ENCODE results near the gene TYW3. TPM values are rescaled to one million over a fixed set of nuclear protein-coding genes. Genes with fewer than 3 reads are reported as not detected.

TYW3 gene
- 10 to 100 TPM in 1 of 2 donors, 1 to 10 TPM in 1; 9.0 to 15.4 TPM for polyA plus RNA-seq

- peaks cover 6 to 8% of the 10 kb centered on the region in 2 donors for H3K36me3 ChIP-seq (ENCODE audit: control insufficient read depth in 2 of 2, insufficient read depth in 2 of 2, low read length in 1 of 2)
- peak within 1 kb of the TSS; percentile 95 to 97 for H3K27ac ChIP-seq (ENCODE audit: low read depth in 2 of 2, low read length in 1 of 2)
- H3K4me3 ChIP-seq (ENCODE audit: low read depth in 1 of 2, low read length in 2 of 2) = peak within 1 kb of the TSS; percentile 92 to 97
- 1% methylated on average over 30 of the region's 30 CpGs for WGBS, 2 donors
- no peaks in the 10 kb centered on the region for H3K27me3 ChIP-seq (ENCODE audit: control insufficient read depth in 1 of 2, insufficient read depth in 2 of 2, low read length in 2 of 2)
- no peaks in the 10 kb centered on the region for H3K4me1 ChIP-seq (ENCODE audit: control insufficient read depth in 2 of 2, insufficient read depth in 2 of 2, low read length in 1 of 2)
- no peaks in the 10 kb centered on the region for H3K9me3 ChIP-seq (ENCODE audit: control insufficient read depth in 2 of 2, insufficient read depth in 1 of 2, low read depth in 1 of 2, low read length in 1 of 2)
Measured at GRCh38 chr1:74732960-74733603, at the start of gene TYW3, which contains the start of gene CRYZ. Gene TYW3 (plus strand): TSS chr1:74733152. CDS start chr1:74733245, 93 bp downstream. Gene CRYZ (minus strand): TSS chr1:74733050. CDS start chr1:74724821, 8,229 bp downstream.

GRCh38 chr1:74683656-74684055, 49.3 kb upstream of the TYW3 start:
- no peaks in the 10 kb centered on the region for H3K27me3 ChIP-seq (ENCODE audit: control insufficient read depth in 1 of 2, insufficient read depth in 2 of 2, low read length in 2 of 2)
- no peak overlapping the region for H3K27ac ChIP-seq (ENCODE audit: low read depth in 2 of 2, low read length in 1 of 2)
- H3K36me3 ChIP-seq (ENCODE audit: control insufficient read depth in 2 of 2, insufficient read depth in 2 of 2, low read length in 1 of 2) = no peaks in the 10 kb centered on the region
- no peaks in the 10 kb centered on the region for H3K9me3 ChIP-seq (ENCODE audit: control insufficient read depth in 2 of 2, insufficient read depth in 1 of 2, low read depth in 1 of 2, low read length in 1 of 2)
- H3K4me3 ChIP-seq (ENCODE audit: low read depth in 1 of 2, low read length in 2 of 2) = no peak overlapping the region
- no peaks in the 10 kb centered on the region for H3K4me1 ChIP-seq (ENCODE audit: control insufficient read depth in 2 of 2, insufficient read depth in 2 of 2, low read length in 1 of 2)

- H3K4me3 ChIP-seq (ENCODE audit: low read depth in 1 of 2, low read length in 2 of 2) = no peak overlapping the region
- no peaks in the 10 kb centered on the region for H3K4me1 ChIP-seq (ENCODE audit: control insufficient read depth in 2 of 2, insufficient read depth in 2 of 2, low read length in 1 of 2)
- no peaks in the 10 kb centered on the region for H3K36me3 ChIP-seq (ENCODE audit: control insufficient read depth in 2 of 2, insufficient read depth in 2 of 2, low read length in 1 of 2)
- WGBS, 2 donors = 93 to 97% methylated on average over 2 of the region's 2 CpGs
- H3K9me3 ChIP-seq (ENCODE audit: control insufficient read depth in 2 of 2, insufficient read depth in 1 of 2, low read depth in 1 of 2, low read length in 1 of 2) = no peaks in the 10 kb centered on the region
- H3K27ac ChIP-seq (ENCODE audit: low read depth in 2 of 2, low read length in 1 of 2) = no peak overlapping the region
- H3K27me3 ChIP-seq (ENCODE audit: control insufficient read depth in 1 of 2, insufficient read depth in 2 of 2, low read length in 2 of 2) = no peaks in the 10 kb centered on the region
Measured at GRCh38 chr1:74684301-74684700, 48.7 kb upstream of the TYW3 start.

GRCh38 chr1:74686928-74687327, 46.0 kb upstream of the TYW3 start:
- Histone ChIP-seq H3K9me3 (ENCODE audit: control insufficient read depth in 2 of 2, insufficient read depth in 1 of 2, low read depth in 1 of 2, low read length in 1 of 2) (no peaks in the 10 kb centered on the region), H3K36me3 (ENCODE audit: control insufficient read depth in 2 of 2, insufficient read depth in 2 of 2, low read length in 1 of 2) (no peaks in the 10 kb centered on the region), H3K27ac (ENCODE audit: low read depth in 2 of 2, low read length in 1 of 2) (no peak overlapping the region), H3K4me3 (ENCODE audit: low read depth in 1 of 2, low read length in 2 of 2) (no peak overlapping the region), H3K27me3 (ENCODE audit: control insufficient read depth in 1 of 2, insufficient read depth in 2 of 2, low read length in 2 of 2) (no peaks in the 10 kb centered on the region), H3K4me1 (ENCODE audit: control insufficient read depth in 2 of 2, insufficient read depth in 2 of 2, low read length in 1 of 2) (no peaks in the 10 kb centered on the region)
- WGBS, 2 donors = 56 to 59% methylated on average over 4 of the region's 4 CpGs

- WGBS, 2 donors = 24 to 26% methylated on average over 5 of the region's 5 CpGs
Measured at GRCh38 chr1:74689621-74690363, 43.2 kb upstream of the TYW3 start.

GRCh38 chr1:74690364-74690696, 42.6 kb upstream of the TYW3 start:
- Histone ChIP-seq H3K36me3 (ENCODE audit: control insufficient read depth in 2 of 2, insufficient read depth in 2 of 2, low read length in 1 of 2) (no peaks in the 10 kb centered on the region), H3K27me3 (ENCODE audit: control insufficient read depth in 1 of 2, insufficient read depth in 2 of 2, low read length in 2 of 2) (no peaks in the 10 kb centered on the region), H3K9me3 (ENCODE audit: control insufficient read depth in 2 of 2, insufficient read depth in 1 of 2, low read depth in 1 of 2, low read length in 1 of 2) (no peaks in the 10 kb centered on the region), H3K27ac (ENCODE audit: low read depth in 2 of 2, low read length in 1 of 2) (no peak overlapping the region), H3K4me1 (ENCODE audit: control insufficient read depth in 2 of 2, insufficient read depth in 2 of 2, low read length in 1 of 2) (no peaks in the 10 kb centered on the region), H3K4me3 (ENCODE audit: low read depth in 1 of 2, low read length in 2 of 2) (no peak overlapping the region)
- 23 to 26% methylated on average over 2 of the region's 2 CpGs for WGBS, 2 donors

More at GRCh38 chr1:74689621-74690363, 43.2 kb upstream of the TYW3 start:
- Histone ChIP-seq H3K9me3 (ENCODE audit: control insufficient read depth in 2 of 2, insufficient read depth in 1 of 2, low read depth in 1 of 2, low read length in 1 of 2) (no peaks in the 10 kb centered on the region), H3K4me1 (ENCODE audit: control insufficient read depth in 2 of 2, insufficient read depth in 2 of 2, low read length in 1 of 2) (no peaks in the 10 kb centered on the region), H3K36me3 (ENCODE audit: control insufficient read depth in 2 of 2, insufficient read depth in 2 of 2, low read length in 1 of 2) (no peaks in the 10 kb centered on the region), H3K27ac (ENCODE audit: low read depth in 2 of 2, low read length in 1 of 2) (no peak overlapping the region), H3K27me3 (ENCODE audit: control insufficient read depth in 1 of 2, insufficient read depth in 2 of 2, low read length in 2 of 2) (no peaks in the 10 kb centered on the region), H3K4me3 (ENCODE audit: low read depth in 1 of 2, low read length in 2 of 2) (no peak overlapping the region)

GRCh38 chr1:74690909-74691308, 42.0 kb upstream of the TYW3 start:
- no peak overlapping the region for H3K27ac ChIP-seq (ENCODE audit: low read depth in 2 of 2, low read length in 1 of 2)
- no peak overlapping the region for H3K4me3 ChIP-seq (ENCODE audit: low read depth in 1 of 2, low read length in 2 of 2)
- H3K27me3 ChIP-seq (ENCODE audit: control insufficient read depth in 1 of 2, insufficient read depth in 2 of 2, low read length in 2 of 2) = no peaks in the 10 kb centered on the region
- 83 to 86% methylated on average over 4 of the region's 4 CpGs for WGBS, 2 donors
- H3K36me3 ChIP-seq (ENCODE audit: control insufficient read depth in 2 of 2, insufficient read depth in 2 of 2, low read length in 1 of 2) = no peaks in the 10 kb centered on the region
- no peaks in the 10 kb centered on the region for H3K9me3 ChIP-seq (ENCODE audit: control insufficient read depth in 2 of 2, insufficient read depth in 1 of 2, low read depth in 1 of 2, low read length in 1 of 2)
- no peaks in the 10 kb centered on the region for H3K4me1 ChIP-seq (ENCODE audit: control insufficient read depth in 2 of 2, insufficient read depth in 2 of 2, low read length in 1 of 2)

- no peaks in the 10 kb centered on the region for H3K9me3 ChIP-seq (ENCODE audit: control insufficient read depth in 2 of 2, insufficient read depth in 1 of 2, low read depth in 1 of 2, low read length in 1 of 2)
- no peaks in the 10 kb centered on the region for H3K36me3 ChIP-seq (ENCODE audit: control insufficient read depth in 2 of 2, insufficient read depth in 2 of 2, low read length in 1 of 2)
- H3K27me3 ChIP-seq (ENCODE audit: control insufficient read depth in 1 of 2, insufficient read depth in 2 of 2, low read length in 2 of 2) = no peaks in the 10 kb centered on the region
- 55 to 70% methylated on average over 2 of the region's 2 CpGs for WGBS, 2 donors
- no peaks in the 10 kb centered on the region for H3K4me1 ChIP-seq (ENCODE audit: control insufficient read depth in 2 of 2, insufficient read depth in 2 of 2, low read length in 1 of 2)
- no peak overlapping the region for H3K4me3 ChIP-seq (ENCODE audit: low read depth in 1 of 2, low read length in 2 of 2)
- H3K27ac ChIP-seq (ENCODE audit: low read depth in 2 of 2, low read length in 1 of 2) = no peak overlapping the region
Measured at GRCh38 chr1:74693473-74693872, 39.5 kb upstream of the TYW3 start.

GRCh38 chr1:74697832-74698231, 35.1 kb upstream of the TYW3 start:
- no peaks in the 10 kb centered on the region for H3K36me3 ChIP-seq (ENCODE audit: control insufficient read depth in 2 of 2, insufficient read depth in 2 of 2, low read length in 1 of 2)
- WGBS, 2 donors = 58 to 66% methylated on average over 2 of the region's 2 CpGs
- H3K27ac ChIP-seq (ENCODE audit: low read depth in 2 of 2, low read length in 1 of 2) = no peak overlapping the region
- H3K4me3 ChIP-seq (ENCODE audit: low read depth in 1 of 2, low read length in 2 of 2) = no peak overlapping the region
- H3K4me1 ChIP-seq (ENCODE audit: control insufficient read depth in 2 of 2, insufficient read depth in 2 of 2, low read length in 1 of 2) = no peaks in the 10 kb centered on the region
- H3K27me3 ChIP-seq (ENCODE audit: control insufficient read depth in 1 of 2, insufficient read depth in 2 of 2, low read length in 2 of 2) = no peaks in the 10 kb centered on the region
- H3K9me3 ChIP-seq (ENCODE audit: control insufficient read depth in 2 of 2, insufficient read depth in 1 of 2, low read depth in 1 of 2, low read length in 1 of 2) = no peaks in the 10 kb centered on the region

- no peak overlapping the region for H3K27ac ChIP-seq (ENCODE audit: low read depth in 2 of 2, low read length in 1 of 2)
- no peaks in the 10 kb centered on the region for H3K9me3 ChIP-seq (ENCODE audit: control insufficient read depth in 2 of 2, insufficient read depth in 1 of 2, low read depth in 1 of 2, low read length in 1 of 2)
- no peaks in the 10 kb centered on the region for H3K27me3 ChIP-seq (ENCODE audit: control insufficient read depth in 1 of 2, insufficient read depth in 2 of 2, low read length in 2 of 2)
- H3K4me1 ChIP-seq (ENCODE audit: control insufficient read depth in 2 of 2, insufficient read depth in 2 of 2, low read length in 1 of 2) = no peaks in the 10 kb centered on the region
- no peak overlapping the region for H3K4me3 ChIP-seq (ENCODE audit: low read depth in 1 of 2, low read length in 2 of 2)
- no peaks in the 10 kb centered on the region for H3K36me3 ChIP-seq (ENCODE audit: control insufficient read depth in 2 of 2, insufficient read depth in 2 of 2, low read length in 1 of 2)
Measured at GRCh38 chr1:74699331-74699730, 33.6 kb upstream of the TYW3 start.
